Fibroblast of villous mesenchyme (primary cell): ENCODE results near the gene CCDC107. TPM values are rescaled to one million over a fixed set of nuclear protein-coding genes. Genes with fewer than 3 reads are reported as not detected.

ENCODE experiments used
- DNase-seq: peaks from one replicate; pipeline ENCODE4 v3.0.0-alpha.2; 2010; ENCODE audit warnings: low read depth
- H3K4me3 ChIP-seq: 2 replicates; pipeline ENCODE4 v1.5.1; 2011; ENCODE audit warnings: low read depth, mild to moderate bottlenecking, low read length
- CTCF ChIP-seq: IDR thresholded peaks from 2 replicates; pipeline ENCODE4 v1.5.1; 2012; ENCODE audit warnings: low read depth, mild to moderate bottlenecking, low read length; ENCODE audit not compliant: insufficient read depth
- total RNA-seq: library from RNA; depleted of rRNA; stranded (reverse); fragments of >200 nt; gene quantifications from 2 replicates; pipeline ENCODE4 v1.2.3, GENCODE V29; 2012

Gene CCDC107
- total RNA-seq, 1 donor = 18.1 TPM

DNA sequence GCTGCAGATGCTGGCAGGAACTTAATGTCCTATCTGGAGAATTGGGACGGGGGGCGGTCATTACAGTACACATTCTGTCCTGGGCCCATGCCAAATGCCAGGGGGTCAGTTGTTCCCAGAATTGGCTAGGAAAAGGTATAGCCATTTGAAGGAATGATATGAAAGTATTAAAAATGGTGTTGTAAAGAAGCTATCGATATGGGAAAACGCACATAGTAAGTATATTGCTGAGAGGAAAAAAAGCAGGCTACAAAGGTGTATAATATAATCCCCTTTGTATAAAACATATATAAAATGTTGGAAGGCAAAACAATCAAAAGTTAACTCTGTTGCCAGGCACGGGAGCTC, 7.4 kb downstream of the CCDC107 start:
- TF ChIP-seq CTCF = no peak
- peak overlapping the region; percentile 68 for H3K4me3 ChIP-seq
- DNase-seq = no peak

DNA sequence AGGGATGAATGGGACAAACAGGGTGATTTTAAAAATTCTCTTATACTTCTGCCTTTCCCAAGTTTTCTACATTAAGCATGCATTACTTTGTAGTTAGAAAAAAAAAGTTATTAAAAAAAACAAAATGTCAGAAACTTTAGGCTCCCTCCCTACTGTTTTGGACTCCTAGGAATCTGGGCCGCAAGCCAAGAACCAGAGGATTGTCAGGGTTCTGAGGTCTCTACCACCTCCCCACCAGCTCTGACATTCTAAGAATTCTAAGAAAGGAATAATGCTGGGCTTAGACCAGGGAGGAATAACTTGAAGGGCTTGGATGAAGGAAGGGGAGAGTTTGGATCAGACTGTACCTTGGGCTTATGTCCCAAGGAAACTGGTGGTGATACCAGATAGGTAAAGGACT, 8.0 kb downstream of the CCDC107 start:
- TF ChIP-seq CTCF = no peak
- no peak for DNase-seq
- no peak overlapping the region for H3K4me3 ChIP-seq

GRCh38 chr9:35666549-35666948, 8.5 kb downstream of the CCDC107 start:
- DNase-seq = no peak
- no peak for TF ChIP-seq CTCF
- H3K4me3 ChIP-seq = no peak overlapping the region

- H3K4me3 ChIP-seq = no peak overlapping the region
- TF ChIP-seq CTCF = no peak
- DNase-seq = no peak
These were observed 9.8 kb downstream of the CCDC107 start for GRCh38 chr9:35667939-35668338.

DNA sequence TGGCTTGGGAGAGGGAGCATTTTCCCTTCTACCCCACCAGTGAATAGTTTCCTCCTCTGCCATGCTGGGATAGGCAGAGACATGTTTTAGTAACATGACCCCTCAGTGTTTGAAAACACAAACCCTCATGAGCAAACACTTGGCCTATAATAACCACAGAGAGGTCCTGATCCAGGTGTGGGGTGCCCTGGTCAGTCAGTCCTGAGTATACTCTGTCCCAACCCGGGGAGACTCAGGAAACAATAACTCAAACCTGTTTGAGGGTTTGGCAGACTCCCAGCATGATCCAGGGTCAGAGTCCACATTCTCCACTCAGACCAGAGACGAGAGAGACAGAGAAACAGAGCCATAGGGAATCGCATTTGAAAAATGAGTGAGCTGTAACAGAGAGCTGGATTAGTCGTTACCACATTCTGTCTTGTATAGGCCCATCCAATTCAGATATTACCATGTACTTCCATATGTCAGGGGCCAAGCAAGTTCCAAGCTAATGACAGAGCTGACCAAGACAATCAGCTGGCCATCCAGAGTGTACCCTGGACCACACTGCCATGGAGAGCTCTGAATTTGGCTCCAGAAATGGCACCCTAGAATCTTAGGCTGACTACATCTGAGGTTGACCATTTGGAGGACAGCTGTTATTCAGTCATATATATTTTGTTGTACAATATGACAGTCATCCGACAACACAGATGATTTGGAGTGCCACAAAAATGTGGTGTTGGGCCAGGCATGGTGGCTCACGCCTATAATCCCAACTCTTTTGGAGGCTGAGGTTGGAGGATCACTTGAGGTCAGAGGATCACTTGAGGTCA, 11.4 kb downstream of the CCDC107 start:
- no peak overlapping the region for H3K4me3 ChIP-seq
- TF ChIP-seq CTCF = no peak
- DNase-seq = peak; percentile 60

DNA sequence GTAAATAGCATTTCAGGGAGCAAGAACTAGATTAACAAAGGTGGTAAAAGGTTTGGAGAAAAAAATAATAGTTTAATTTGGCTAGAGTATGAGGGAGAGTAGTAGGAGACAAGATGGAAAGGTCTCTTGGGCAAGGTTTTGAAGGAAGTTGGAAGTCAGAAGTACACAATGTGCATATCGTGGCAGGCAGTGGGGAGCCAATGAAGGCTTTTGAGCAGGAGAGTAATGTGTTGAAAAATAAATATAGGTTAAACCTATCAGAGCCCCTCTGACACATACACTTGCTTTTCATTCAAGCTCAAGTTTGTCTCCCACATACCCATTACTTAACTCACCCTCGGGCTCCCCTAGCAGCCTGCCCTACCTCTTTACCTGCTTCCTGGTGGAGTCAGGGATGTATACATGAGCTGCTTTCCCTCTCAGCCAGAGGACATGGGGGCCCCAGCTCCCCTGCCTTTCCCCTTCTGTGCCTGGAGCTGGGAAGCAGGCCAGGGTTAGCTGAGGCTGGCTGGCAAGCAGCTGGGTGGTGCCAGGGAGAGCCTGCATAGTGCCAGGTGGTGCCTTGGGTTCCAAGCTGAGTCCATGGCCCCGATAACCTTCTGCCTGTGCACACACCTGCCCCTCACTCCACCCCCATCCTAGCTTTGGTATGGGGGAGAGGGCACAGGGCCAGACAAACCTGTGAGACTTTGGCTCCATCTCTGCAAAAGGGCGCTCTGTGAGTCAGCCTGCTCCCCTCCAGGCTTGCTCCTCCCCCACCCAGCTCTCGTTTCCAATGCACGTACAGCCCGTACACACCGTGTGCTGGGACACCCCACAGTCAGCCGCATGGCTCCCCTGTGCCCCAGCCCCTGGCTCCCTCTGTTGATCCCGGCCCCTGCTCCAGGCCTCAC, 15.3 kb downstream of the CCDC107 start, which contains the start of gene CA9:
Gene CA9, plus strand, starts transcription at position 797 of the 893 bp plus-strand sequence. Its CDS starts 32 bp downstream, at position 829.
- TF ChIP-seq CTCF = no peak
- no peak for DNase-seq
- no peak within 1 kb of the TSS for H3K4me3 ChIP-seq
